GM18907 (cell line): ENCODE data around the gene HPCAL4.

Source experiments
- ATAC-seq: cut with Tn5 transposase; IDR thresholded peaks from one replicate; pipeline ENCODE4 v1.9.1; 2021; ENCODE audit warnings: mild to moderate bottlenecking, moderate library complexity; ENCODE audit not compliant: unreplicated experiment

Gene HPCAL4

DNA sequence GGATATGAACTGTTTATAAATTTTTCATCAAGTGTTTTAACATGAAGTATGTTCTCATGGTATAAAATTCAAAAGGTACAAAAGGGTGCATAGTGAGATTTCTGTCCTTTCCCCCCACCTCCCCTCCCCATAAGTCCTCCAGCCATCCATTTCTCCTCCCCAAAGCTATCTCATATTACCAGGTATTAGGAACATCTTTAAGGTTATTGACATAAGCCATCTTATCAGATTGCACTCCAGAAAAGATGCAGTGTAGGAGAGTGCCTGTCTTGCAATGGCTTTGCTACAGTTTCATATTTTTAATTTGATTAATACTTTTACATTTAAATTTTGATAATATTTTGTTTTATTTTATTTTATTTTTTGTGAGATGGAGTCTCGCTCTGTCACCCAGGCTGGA lies 13.5 kb upstream of the HPCAL4 start:
- ATAC-seq: no peak

DNA sequence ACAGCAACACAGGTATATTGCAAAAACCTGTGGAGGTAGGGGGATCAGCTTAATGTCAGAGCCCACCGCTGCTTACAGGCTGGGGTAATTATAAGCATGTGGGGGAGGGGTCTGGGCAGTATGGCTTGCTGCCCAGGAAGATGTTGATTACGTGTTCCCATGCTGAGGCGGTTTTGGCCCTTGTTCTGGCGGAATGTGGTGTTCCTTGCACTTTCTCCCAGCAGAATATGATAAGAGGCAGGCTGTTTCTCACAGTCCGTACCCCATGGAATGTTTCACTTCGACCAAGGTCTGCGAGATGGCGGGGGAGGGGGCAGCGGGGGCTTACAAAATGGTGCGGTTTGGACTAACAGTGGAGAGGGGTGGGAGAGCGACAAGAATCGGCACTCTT lies 9.8 kb upstream of the HPCAL4 start:
- no peak for ATAC-seq

DNA sequence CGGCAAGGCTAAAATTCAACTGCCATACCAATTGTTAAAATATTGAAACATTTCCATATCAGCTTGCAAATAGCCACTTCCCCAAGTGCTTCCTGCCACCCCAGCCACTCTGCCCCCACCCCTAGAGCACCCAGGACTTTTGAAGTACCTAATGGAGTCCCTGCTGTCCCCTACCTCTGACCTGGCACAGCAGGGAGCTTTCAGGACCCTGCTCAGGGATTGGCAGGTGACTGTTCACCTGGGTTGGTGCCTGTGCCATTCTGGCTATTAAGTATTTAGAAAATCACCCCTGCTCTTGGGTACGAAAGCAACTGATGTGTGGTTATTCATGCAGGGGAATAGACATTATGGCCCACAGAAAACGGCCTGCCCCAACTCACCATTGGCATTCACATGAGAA lies 9.1 kb upstream of the HPCAL4 start:
- no peak for ATAC-seq

DNA sequence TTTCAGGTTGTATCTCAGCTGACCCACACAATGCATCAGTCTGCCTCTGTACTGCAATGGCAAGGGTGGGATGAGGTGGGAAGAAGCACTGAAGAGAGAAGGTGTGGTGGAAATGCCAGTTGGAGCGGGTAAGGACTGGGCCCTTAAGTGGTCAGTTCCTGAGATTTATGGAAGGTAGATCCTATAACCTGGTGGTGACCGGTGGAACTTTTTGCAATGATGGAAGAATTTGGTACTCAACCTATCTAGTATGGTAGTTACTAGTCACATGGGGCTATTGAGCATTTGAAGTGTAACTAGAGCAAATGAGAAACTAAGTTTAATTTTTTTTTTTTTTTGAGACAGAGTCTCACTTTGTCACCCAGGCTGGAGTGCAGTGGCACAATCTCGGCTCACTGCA lies 8.2 kb upstream of the HPCAL4 start:
- no peak for ATAC-seq

DNA sequence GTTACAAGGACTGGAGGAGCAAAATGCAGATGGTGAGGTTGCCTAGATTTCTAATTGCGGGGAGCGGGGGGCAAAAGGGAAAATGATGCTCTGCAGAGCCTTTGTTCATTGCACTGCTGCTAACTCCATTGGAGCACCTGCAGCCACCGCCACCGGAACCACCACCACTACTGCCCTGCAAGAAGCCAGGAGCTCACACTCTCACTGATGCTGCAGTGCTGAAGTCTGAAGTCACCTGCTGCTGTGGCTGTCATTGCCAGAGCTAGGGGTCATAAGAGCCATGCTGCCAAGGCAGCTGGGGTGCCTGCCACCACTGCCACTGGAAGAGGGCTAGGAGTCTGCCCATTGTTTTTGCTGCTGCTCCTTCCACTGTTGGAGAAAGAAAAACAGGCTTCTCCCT lies 7.3 kb upstream of the HPCAL4 start:
- ATAC-seq: no peak

DNA sequence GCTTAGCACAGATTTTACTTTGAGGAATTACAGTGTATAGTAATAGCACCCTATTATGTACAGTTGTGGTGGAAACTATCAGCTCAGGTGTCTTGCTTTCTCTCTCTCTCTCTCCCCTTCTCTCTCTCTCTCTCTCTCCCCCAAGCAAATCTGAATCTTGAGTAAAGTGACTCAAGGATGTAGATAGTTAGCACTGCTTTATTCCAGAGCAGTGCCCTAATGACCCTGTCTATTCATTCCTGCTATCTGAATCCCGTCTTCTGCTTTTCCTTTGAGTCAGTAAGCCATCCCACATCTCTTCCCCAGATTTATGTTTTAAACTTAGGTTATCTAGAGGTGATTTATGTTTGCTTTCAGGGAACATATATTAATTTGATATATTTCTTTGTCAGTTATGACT lies 5.2 kb upstream of the HPCAL4 start:
- ATAC-seq: no peak

DNA sequence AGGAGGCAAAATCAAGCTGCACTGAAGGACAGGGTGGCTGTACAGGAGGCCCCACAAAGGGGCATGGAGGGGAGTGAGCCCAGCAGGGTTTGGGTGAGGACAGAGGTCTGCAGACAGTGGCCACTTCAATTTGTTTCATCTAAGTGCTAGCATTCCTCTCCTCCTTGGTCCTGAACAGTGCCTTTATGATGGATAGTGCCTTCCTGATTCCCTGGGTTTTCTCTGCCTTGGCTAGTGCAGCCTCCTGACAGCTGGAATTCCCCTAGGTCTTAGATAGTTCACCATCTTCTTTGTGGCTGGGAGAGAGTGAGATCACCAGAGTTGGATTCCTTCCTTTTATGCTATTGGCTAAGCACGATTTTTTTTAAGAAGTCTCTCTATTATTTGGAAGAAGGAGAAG lies 3.8 kb upstream of the HPCAL4 start:
- ATAC-seq: no peak

DNA sequence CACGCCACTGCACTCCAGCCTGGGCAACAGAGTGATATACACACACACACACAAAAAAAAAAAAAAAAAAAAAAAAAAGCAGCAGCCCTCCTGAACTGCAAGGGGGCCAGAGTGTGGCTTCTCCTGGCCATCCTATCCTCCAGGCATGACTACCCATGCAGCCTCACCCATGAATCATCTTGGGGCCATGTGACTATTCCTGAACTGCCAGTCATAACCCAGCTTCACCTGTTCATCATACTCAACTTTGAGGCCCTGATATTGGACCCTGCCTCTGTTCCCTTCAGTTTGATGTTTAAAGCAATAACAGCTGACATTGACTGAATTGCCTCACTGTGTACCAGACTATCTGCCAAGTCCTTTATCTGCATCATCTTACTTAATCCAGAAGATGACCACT lies 2.8 kb upstream of the HPCAL4 start:
- no peak for ATAC-seq

DNA sequence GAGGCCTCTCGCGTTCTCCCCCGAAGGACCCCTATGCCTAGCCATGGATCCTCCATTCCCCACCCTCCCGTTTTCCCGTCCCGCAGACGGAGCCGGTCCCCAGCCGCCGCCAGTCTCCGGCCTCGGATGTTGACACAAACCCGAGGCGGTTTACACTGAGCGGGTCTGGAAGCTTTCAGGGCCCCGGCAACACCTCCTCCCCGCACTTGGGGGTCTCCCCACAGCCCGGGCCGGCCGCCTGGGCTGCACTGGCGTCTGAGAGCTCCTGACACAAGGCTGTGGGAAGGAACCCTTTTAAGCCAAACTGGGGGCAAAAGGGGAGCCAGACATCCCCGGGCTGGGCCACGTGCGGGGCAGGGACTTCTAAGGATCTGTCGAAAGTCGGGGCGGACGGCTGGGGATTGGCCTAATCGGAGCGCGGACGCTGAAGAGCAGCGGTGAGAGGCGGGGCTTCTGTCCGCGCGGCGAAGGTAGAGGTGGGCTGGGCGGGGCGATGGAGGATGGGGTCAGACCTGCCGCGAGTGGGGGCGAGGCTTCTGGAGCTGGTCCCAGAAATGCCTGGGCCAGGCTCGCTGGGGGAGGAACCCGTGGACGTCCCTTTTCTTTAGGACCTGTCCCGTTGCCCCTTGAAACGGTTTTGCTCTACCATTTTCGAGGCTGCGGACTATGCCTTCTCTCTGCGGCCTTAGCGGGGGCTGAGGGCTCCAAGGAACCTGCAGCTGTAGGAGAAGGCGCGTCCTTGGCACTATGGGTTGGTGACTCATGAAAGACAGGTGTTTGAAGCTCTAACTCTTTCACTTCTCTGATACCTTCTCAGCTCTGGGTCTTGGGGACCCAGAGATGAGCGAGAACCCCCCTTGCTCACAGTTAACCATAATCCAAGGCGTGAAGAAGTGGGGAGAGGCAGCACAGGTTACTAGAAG lies 1.2 kb upstream of the HPCAL4 start:
- no peak for ATAC-seq

DNA sequence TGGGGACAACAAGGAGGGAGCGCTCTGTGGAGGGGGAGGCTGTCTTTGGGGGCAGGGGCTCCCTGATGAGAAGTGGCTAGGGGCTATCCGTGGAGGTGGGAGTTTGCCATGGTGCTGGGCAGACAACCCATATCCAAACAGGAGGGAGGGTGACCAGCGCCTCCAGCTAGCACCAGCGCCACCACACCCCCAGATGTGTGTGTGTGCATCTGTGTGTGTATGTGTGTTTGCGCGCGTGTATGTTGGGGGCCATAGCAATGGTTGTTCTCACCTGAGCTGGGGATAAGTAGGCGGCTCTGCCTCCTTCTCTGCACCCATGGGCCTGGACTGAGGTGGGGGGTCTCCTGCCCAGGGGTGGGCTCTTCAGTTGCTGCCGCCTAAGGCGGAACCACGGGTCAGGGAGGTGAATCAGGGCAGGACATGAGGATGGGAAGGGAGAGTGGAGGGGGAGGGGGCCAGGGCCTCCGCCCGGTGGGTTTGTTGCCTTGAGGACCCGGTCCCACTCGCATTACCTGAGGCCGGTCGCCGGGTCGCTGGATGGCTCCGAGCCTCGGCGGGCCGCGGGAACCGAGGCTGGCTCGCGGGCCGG lies 345 bp downstream of the HPCAL4 start:
- no peak for ATAC-seq

DNA sequence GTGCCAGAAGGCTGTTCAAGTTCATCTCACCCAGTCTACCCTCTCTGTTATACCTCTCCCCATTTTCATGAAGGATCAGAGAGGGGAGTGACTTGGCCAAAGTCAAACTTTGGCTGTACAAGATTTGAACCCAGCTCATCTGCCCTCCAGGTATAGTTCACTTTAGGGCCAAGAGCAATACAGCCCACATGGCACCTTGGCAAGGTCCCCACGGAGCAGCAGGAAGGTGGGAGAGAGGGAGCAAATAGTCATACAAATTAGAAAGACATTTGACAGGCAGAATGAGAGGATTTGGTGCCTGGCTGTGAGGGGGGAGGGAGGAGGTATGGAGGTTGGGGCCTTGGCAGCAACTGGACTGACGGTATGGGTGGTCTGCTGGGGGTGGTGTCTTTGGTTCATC lies 1.0 kb downstream of the HPCAL4 start:
- no peak for ATAC-seq

DNA sequence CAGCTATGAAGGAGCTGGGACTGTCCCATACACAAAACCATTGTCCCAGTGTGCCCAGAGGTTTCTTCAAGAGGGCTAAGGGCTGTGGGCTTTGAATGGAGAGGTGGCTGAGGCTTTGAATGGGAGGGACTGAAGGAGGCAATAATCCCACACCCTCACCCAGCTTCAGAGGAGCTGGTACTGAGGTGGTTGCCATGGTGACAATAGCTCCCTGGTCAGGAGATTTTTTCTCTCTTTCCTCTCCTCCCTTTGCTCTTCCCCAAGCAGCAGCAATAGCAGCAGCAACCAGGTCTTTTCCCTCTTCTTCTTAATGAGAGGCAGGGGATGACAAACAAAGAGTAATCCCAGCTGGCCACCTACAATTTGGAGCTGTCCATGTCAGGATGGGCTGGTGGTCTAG lies 1.6 kb downstream of the HPCAL4 start:
- no peak for ATAC-seq

DNA sequence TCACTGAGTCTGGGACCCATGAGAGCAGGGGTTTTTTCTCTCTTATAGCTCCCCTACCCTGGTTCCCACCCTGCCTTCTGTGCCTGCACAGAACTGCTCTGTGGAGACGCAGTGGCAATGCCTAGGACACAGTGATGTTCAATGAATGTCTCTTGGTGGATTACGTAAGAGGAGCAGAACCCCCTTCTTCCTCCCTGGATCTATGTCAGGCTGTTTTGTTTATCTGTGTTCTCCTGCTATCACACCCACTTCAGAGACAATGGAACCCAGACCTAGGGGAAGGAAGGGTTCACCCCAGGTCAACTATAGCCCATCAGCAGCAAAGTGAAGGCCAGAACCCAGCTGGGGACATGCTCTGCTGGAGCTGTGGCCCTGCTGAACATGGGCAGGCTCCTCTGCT lies 2.0 kb downstream of the HPCAL4 start:
- no peak for ATAC-seq

DNA sequence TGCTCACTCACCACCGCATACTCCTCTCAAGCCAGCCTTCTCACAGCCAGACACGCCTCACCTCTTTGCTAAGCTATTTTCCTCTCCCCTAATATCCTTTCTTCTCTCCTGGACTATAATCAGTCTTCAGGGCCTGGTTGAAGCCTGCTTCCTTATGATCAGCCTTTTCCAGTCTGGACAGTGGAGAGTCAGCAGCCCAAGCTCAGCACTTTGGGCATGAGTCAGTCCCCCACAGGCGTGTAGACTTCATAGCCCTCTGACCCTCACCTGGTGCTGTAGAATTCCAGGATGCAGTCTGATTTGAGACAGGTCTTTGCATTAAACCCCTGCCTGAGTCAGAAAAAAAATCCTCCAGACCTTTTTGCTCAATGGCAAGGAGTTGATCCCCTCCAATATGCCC lies 2.5 kb downstream of the HPCAL4 start:
- ATAC-seq: no peak

DNA sequence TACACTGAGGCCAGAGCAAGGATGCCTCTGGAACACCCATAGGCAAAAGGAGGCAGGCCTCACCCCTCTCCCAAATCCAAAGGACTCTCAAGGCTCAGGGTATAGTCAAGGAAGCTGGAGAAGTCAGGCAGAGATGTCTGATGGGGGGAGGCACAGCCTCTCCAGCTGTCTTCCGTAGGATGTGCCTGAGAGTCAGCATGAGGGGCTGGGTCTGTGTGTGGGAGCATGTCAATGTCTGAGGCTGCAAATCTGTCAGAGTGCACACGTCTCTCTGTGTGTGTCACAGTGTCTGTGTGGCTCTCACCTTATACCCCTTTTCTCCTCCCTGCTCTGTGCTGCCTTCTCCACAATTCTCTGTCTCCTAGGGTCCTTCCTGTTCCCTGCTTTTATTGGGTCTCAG lies 4.0 kb downstream of the HPCAL4 start:
- ATAC-seq: no peak

DNA sequence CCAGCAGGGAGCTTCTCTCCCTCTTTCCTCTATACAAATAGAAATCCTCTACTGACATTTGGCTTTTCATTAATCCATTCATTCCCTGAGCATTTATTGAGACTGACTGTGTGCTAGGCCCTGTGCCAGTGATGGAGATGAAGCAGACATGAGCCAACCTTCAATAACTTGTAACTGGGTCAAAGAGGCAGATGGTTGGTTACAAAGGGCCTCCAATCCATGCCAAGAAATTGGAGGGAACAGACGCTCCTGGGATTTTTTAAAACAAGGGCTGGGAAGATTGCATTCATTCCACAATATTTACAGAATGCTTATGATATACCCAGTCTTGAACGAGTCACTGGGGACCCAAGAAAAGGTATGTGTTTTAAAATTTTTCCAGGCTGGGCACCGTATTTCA lies 6.2 kb downstream of the HPCAL4 start:
- ATAC-seq: no peak

DNA sequence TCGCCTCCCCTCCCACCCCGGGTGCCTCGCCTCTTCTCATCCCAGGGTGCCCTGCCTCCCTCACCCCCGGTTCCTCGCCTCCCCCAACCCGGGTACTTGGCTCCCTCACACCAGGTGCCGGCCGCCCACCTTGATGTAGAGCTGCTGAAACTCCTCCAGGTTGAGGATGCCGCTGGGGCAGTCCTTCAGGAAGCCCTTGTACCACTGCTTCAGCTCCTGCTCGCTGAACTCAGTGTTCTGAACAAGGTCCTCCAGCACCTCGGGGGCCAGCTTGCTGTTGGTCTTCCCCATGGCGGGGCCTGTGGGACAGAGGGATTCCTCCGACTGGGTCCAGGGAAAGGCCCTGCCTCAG lies 6.9 kb downstream of the HPCAL4 start:
- ATAC-seq: no peak

DNA sequence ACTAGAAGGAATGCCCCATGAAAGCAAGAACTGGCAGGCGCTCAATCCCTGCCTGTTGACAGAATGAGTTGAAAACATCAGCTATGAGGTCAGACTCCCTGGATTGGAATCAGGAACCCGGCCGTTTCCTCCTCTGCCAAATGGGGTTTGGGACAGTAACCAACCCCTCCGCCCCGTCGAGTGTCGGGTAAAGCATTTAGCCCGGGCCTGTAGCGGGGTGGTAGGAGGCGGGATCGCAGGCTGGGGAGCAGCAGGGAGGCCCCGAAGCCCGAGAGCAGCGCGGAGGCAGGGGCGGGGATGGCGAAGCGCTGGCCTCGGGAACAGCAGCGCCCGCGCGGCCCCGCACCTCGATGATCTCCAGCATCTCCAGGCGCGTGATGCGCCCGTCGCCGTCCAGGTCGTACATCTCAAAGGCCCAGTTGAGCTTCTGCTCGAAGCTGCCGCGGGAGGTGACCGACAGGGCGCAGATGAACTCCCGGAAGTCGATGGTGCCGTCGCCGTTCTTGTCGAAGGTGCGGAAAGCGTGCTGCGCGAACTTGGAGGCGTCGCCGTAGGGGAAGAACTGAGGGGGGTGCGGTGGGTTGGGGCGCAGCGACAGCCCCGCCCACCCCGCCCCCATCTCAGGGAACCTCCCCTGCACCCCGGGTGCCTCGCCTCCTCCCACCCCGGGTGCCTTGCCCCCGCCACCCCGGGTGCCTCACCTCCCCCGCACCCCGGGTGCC lies 7.5 kb downstream of the HPCAL4 start:
- no peak for ATAC-seq

DNA sequence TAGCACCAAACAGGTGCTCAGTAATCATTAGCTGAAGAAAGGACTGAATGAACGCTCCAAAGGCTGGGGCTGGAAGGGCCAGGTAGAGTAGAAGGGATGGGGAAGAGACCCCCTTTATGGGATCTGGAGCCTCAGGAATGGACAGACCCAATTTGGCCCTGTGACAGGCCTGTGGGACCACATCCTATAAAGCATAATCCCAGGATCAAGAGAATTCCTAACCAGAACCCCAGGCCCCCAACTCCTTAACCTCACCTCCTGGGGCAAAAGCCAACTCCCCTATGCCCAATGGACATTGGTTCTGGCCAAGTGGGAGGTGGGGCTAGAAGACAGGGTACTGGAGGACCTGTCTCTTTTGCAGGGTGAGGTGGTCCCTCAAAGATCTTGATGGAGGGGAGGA lies 9.2 kb downstream of the HPCAL4 start:
- no peak for ATAC-seq

DNA sequence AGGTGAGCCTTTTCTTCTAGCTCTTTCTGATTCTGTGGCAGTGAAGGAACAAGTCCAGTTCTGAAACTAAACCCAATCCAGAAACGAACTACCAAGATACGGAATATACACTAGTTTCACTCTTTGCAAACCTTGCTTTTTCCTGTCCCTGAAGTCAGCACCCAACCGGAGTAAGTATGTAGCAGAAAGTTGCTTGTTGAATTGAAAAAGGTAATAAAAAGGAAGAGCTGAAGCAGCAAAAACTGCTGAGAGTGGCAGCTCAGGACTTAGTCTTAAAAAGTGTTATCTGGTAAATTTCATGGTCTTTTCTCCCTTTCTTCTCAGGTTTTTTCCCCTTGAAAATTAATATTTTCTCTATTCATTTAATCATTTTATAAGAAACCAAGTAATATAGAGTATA lies 9.9 kb downstream of the HPCAL4 start:
- no peak for ATAC-seq

DNA sequence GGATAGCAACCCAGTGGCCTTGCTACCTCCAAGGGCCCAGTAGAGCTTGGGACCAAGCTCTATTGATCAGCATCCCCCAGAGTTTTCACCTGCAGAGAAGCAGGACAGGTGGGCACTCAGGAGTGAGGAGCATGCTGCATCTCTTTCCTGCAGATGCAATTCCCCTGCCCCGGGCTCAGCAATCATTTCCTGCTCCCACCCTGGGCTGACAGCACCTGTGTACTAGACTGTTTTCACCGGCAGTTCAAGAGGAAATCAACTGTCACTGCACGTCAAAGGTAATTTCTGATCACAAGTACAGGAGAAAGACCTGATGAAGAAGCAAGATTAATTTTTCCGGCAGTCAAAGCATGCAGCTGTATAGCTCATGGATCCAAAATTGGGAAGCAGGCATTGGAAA lies 10.5 kb downstream of the HPCAL4 start:
- ATAC-seq: no peak

DNA sequence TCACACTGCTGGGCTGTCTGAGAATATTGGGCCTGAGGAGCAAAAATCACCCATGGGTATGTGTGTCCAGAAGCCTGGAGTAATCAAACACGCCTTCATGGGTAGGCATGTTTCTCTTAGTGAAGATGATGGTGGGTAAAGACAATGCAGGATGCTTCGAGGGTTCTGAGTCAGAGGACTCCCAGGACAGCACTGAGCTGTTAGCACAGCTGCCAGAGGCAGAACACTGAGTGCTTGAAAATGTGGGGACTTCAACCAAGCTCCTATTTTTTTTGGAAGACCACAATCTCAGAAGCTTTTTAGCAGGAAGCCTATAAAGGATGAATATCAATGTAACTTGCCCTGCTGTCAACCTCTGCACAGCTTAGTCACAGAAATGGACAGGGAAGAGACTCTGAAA lies 11.4 kb downstream of the HPCAL4 start:
- ATAC-seq: no peak
